Esophagus (tissue), 2 donors: ENCODE data around the gene CREB1. TPM values are rescaled to one million over a fixed set of nuclear protein-coding genes. Genes with fewer than 3 reads are reported as not detected.

ENCODE experiments used
- H3K27ac ChIP-seq, 2 donors: one replicate each; pipeline ENCODE4 v1.5.1; 2013; ENCODE audit warnings: low read depth in 2 of 2, mild to moderate bottlenecking in 2 of 2, inconsistent platforms in 1 of 2, low read length in 1 of 2, moderate library complexity in 1 of 2
- H3K27me3 ChIP-seq, 2 donors: one replicate each; pipeline ENCODE4 v1.6.1; 2013; ENCODE audit warnings: low read length in 2 of 2, control low read depth in 1 of 2, mild to moderate bottlenecking in 1 of 2; ENCODE audit not compliant: insufficient read depth in 2 of 2, control insufficient read depth in 1 of 2
- H3K36me3 ChIP-seq, 2 donors: one replicate each; pipeline ENCODE4 v1.6.1; 2013; ENCODE audit warnings: low read length in 1 of 2; ENCODE audit not compliant: control insufficient read depth in 2 of 2, insufficient read depth in 2 of 2
- H3K4me1 ChIP-seq, 2 donors: one replicate each; pipeline ENCODE4 v1.6.1; 2013; ENCODE audit warnings: low read length in 1 of 2; ENCODE audit not compliant: control insufficient read depth in 2 of 2, insufficient read depth in 2 of 2
- H3K4me3 ChIP-seq, 2 donors: one replicate each; pipeline ENCODE4 v1.5.1; 2013; ENCODE audit warnings: low read length in 2 of 2, mild to moderate bottlenecking in 2 of 2, low read depth in 1 of 2, moderate library complexity in 1 of 2
- H3K9me3 ChIP-seq, 2 donors: one replicate each; pipeline ENCODE4 v1.6.1; 2013; ENCODE audit warnings: mild to moderate bottlenecking in 2 of 2, low read depth in 1 of 2, low read length in 1 of 2, moderate library complexity in 1 of 2; ENCODE audit not compliant: control insufficient read depth in 2 of 2, insufficient read depth in 1 of 2
- WGBS, 2 donors: extraction: QIAGEN DNeasy Blood & Tissue Kit; methylation state at CpG; one replicate each; pipeline ENCODE4 v1.1.7; 2013; 5-methylcytosine and 5-hydroxymethylcytosine counted together
- polyA plus RNA-seq, 2 donors: library from polyadenylated mRNA; stranded (reverse); fragments of 200-250 nt; gene quantifications; one replicate each; pipeline ENCODE4 v1.2.3, GENCODE V29; 2013
- donor health status: healthy with polysubstance abuse.
- donor health status: Bipolar disorder and iron deficiency.

The CREB1 gene
- polyA plus RNA-seq, 2 donors = 5.3 to 6.2 TPM

GRCh38 chr2:207513551-207514257 lies 16.1 kb upstream of the CREB1 start:
- Histone ChIP-seq H3K27ac (peak overlapping the region; percentile 24 to 49), H3K4me1 (peaks cover 0 to 2% of the 10 kb centered on the region in 2 donors), H3K36me3 (no peaks in the 10 kb centered on the region)

GRCh38 chr2:207514451-207514850 lies 15.3 kb upstream of the CREB1 start:
- H3K36me3 ChIP-seq = no peaks in the 10 kb centered on the region
- H3K9me3 ChIP-seq = no peaks in the 10 kb centered on the region
- H3K27ac ChIP-seq = no peak overlapping the region
- WGBS, 2 donors = 83% methylated on average over 2 of the region's 2 CpGs
- peaks cover 0 to 2% of the 10 kb centered on the region in 2 donors for H3K4me1 ChIP-seq
- H3K4me3 ChIP-seq = no peak overlapping the region
- H3K27me3 ChIP-seq = no peaks in the 10 kb centered on the region

More at GRCh38 chr2:207513551-207514257, 16.1 kb upstream of the CREB1 start:
- Histone ChIP-seq H3K27me3 (no peaks in the 10 kb centered on the region), H3K9me3 (no peaks in the 10 kb centered on the region), H3K4me3 (no peak overlapping the region)
- 42 to 55% methylated on average over 7 of the region's 7 CpGs for WGBS, 2 donors

GRCh38 chr2:207515671-207516070 lies 14.1 kb upstream of the CREB1 start:
- WGBS, 2 donors = 68 to 84% methylated on average over 3 of the region's 3 CpGs
- H3K27me3 ChIP-seq = no peaks in the 10 kb centered on the region
- peaks cover 0 to 2% of the 10 kb centered on the region in 2 donors for H3K4me1 ChIP-seq
- H3K4me3 ChIP-seq = no peak overlapping the region
- no peaks in the 10 kb centered on the region for H3K9me3 ChIP-seq
- no peak overlapping the region for H3K27ac ChIP-seq
- H3K36me3 ChIP-seq = no peaks in the 10 kb centered on the region

GRCh38 chr2:207516206-207516605 lies 13.6 kb upstream of the CREB1 start:
- H3K27ac ChIP-seq = no peak overlapping the region
- H3K36me3 ChIP-seq = no peaks in the 10 kb centered on the region
- no peak overlapping the region for H3K4me3 ChIP-seq
- 83 to 86% methylated on average over 1 of the region's 1 CpG for WGBS, 2 donors
- H3K4me1 ChIP-seq = peaks cover 0 to 2% of the 10 kb centered on the region in 2 donors
- no peaks in the 10 kb centered on the region for H3K27me3 ChIP-seq
- no peaks in the 10 kb centered on the region for H3K9me3 ChIP-seq

GRCh38 chr2:207523005-207523404 lies 6.8 kb upstream of the CREB1 start:
- Histone ChIP-seq H3K4me3 (no peak overlapping the region), H3K27me3 (no peaks in the 10 kb centered on the region), H3K4me1 (no peaks in the 10 kb centered on the region), H3K27ac (no peak overlapping the region), H3K9me3 (no peaks in the 10 kb centered on the region), H3K36me3 (no peaks in the 10 kb centered on the region)
- 85 to 93% methylated on average over 1 of the region's 1 CpG for WGBS, 2 donors

GRCh38 chr2:207525296-207525695 lies 4.5 kb upstream of the CREB1 start:
- 30 to 42% methylated on average over 1 of the region's 1 CpG for WGBS, 2 donors
- Histone ChIP-seq H3K27ac (no peak overlapping the region), H3K27me3 (no peaks in the 10 kb centered on the region), H3K9me3 (no peaks in the 10 kb centered on the region), H3K4me3 (no peak overlapping the region), H3K36me3 (no peaks in the 10 kb centered on the region), H3K4me1 (no peaks in the 10 kb centered on the region)

GRCh38 chr2:207528980-207529329 lies 807 bp upstream of the CREB1 start:
- H3K4me3 ChIP-seq = peak overlapping the region; percentile 82 to 83
- no peaks in the 10 kb centered on the region for H3K27me3 ChIP-seq
- peak overlapping the region; percentile 93 to 100 for H3K27ac ChIP-seq
- H3K4me1 ChIP-seq = no peaks in the 10 kb centered on the region
- H3K36me3 ChIP-seq = no peaks in the 10 kb centered on the region
- H3K9me3 ChIP-seq = no peaks in the 10 kb centered on the region
- WGBS, 2 donors = 1% methylated on average over 17 of the region's 17 CpGs

- Histone ChIP-seq H3K36me3 (no peaks in the 10 kb centered on the region), H3K4me1 (no peaks in the 10 kb centered on the region), H3K9me3 (no peaks in the 10 kb centered on the region), H3K27me3 (no peaks in the 10 kb centered on the region), H3K27ac (peak overlapping the region; percentile 97 to 100), H3K4me3 (peak overlapping the region; percentile 82 to 95)
- WGBS, 2 donors = 1% methylated on average over 63 to 93 of the region's 93 CpGs
These were observed 634 bp downstream of the CREB1 start for GRCh38 chr2:207530160-207531031.

GRCh38 chr2:207531032-207531952 lies 1.5 kb downstream of the CREB1 start:
- H3K9me3 ChIP-seq = no peaks in the 10 kb centered on the region
- H3K27ac ChIP-seq = peak overlapping the region; percentile 87 to 100
- H3K27me3 ChIP-seq = no peaks in the 10 kb centered on the region
- peak overlapping the region; percentile 53 to 82 for H3K4me3 ChIP-seq
- no peaks in the 10 kb centered on the region for H3K4me1 ChIP-seq
- H3K36me3 ChIP-seq = no peaks in the 10 kb centered on the region
- WGBS, 2 donors = 2 to 3% methylated on average over 20 of the region's 20 CpGs
